ENCODE measurements around the gene SYT17. TPM values are rescaled to one million over a fixed set of nuclear protein-coding genes. Genes with fewer than 3 reads are reported as not detected.

Gene SYT17
- polyA plus RNA-seq, 2 donors = 3.5 to 6.2 TPM

DNA sequence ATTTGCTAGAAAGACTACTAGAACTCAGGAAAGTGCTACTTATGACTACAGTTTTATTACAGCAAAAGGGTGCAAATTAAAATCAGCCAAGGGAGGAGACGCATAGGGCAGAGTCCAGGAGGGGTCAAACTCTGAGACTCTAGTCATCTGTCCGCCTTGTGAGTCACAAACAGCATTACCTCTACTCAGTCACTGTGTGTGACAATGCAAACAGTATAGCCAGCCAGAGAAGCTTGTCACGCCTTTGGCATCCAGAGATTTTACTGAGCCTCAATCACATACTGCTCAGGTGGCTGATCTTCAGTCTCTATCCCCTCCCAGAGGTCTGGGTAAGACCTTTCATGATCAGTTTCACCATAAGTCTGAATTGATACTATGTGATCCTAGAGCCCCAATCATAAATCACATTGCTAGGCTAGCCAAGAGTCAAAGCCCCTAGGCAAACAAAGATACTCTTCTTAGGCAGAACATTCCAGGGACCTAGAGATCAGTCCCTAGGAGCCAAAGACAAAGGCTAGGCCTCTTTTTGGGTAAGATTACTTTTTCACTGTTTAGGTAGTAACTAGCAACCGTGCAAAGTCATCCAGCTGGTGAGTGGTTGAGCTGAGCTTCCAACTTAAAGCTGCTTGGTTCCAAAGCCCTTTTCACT, 68.6 kb downstream of the SYT17 start:
- no peaks in the 10 kb centered on the region for H3K36me3 ChIP-seq (ENCODE audit: control insufficient read depth in 2 of 2, insufficient read depth in 2 of 2, low read length in 1 of 2)

DNA sequence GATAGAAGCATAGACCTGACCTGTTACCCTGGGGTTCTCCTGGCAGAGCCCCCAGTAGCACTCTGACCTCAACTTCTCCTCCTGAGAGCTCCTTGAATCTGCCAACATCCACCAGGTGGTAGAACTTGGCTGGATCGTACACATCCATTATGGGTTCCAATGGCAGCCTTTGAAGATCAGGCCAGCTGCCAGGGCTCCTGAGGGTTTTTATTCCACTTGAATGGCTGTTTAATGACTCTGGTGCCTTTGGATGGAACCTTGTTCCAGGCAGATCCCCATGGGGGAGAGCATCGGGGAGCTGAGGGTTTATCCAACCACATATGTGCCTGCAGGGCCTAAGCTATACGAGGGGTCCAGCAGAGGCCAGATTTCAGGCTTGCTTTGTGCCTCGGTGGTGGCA, 70.4 kb downstream of the SYT17 start:
- Histone ChIP-seq H3K9me3 (ENCODE audit: control insufficient read depth in 2 of 2, insufficient read depth in 1 of 2, low read depth in 1 of 2, low read length in 1 of 2) (peaks cover 0 to 2% of the 10 kb centered on the region in 2 donors), H3K27ac (ENCODE audit: low read depth in 2 of 2, low read length in 1 of 2) (no peak overlapping the region), H3K36me3 (ENCODE audit: control insufficient read depth in 2 of 2, insufficient read depth in 2 of 2, low read length in 1 of 2) (no peaks in the 10 kb centered on the region), H3K27me3 (ENCODE audit: control insufficient read depth in 1 of 2, insufficient read depth in 2 of 2, low read length in 2 of 2) (no peaks in the 10 kb centered on the region), H3K4me3 (ENCODE audit: low read depth in 1 of 2, low read length in 2 of 2) (no peak overlapping the region), H3K4me1 (ENCODE audit: control insufficient read depth in 2 of 2, insufficient read depth in 2 of 2, low read length in 1 of 2) (peaks cover 0 to 3% of the 10 kb centered on the region in 2 donors)
- WGBS, 2 donors = 48 to 64% methylated on average over 4 of the region's 4 CpGs

More for the DNA sequence above, 68.6 kb downstream of the SYT17 start:
- Histone ChIP-seq H3K9me3 (ENCODE audit: control insufficient read depth in 2 of 2, insufficient read depth in 1 of 2, low read depth in 1 of 2, low read length in 1 of 2) (peaks cover 0 to 2% of the 10 kb centered on the region in 2 donors), H3K4me3 (ENCODE audit: low read depth in 1 of 2, low read length in 2 of 2) (no peak overlapping the region), H3K27ac (ENCODE audit: low read depth in 2 of 2, low read length in 1 of 2) (no peak overlapping the region), H3K27me3 (ENCODE audit: control insufficient read depth in 1 of 2, insufficient read depth in 2 of 2, low read length in 2 of 2) (no peaks in the 10 kb centered on the region), H3K4me1 (ENCODE audit: control insufficient read depth in 2 of 2, insufficient read depth in 2 of 2, low read length in 1 of 2) (peaks cover 0 to 3% of the 10 kb centered on the region in 2 donors)
- 66 to 73% methylated on average over 4 of the region's 4 CpGs for WGBS, 2 donors

GRCh38 chr16:19239511-19240155, 71.6 kb downstream of the SYT17 start:
- Histone ChIP-seq H3K9me3 (ENCODE audit: control insufficient read depth in 2 of 2, insufficient read depth in 1 of 2, low read depth in 1 of 2, low read length in 1 of 2) (peaks cover 0 to 2% of the 10 kb centered on the region in 2 donors), H3K27me3 (ENCODE audit: control insufficient read depth in 1 of 2, insufficient read depth in 2 of 2, low read length in 2 of 2) (no peaks in the 10 kb centered on the region), H3K27ac (ENCODE audit: low read depth in 2 of 2, low read length in 1 of 2) (peak overlapping the region; percentile 8 to 28), H3K4me3 (ENCODE audit: low read depth in 1 of 2, low read length in 2 of 2) (no peak overlapping the region), H3K4me1 (ENCODE audit: control insufficient read depth in 2 of 2, insufficient read depth in 2 of 2, low read length in 1 of 2) (peaks cover 0 to 3% of the 10 kb centered on the region in 2 donors), H3K36me3 (ENCODE audit: control insufficient read depth in 2 of 2, insufficient read depth in 2 of 2, low read length in 1 of 2) (no peaks in the 10 kb centered on the region)
- WGBS, 2 donors = 75 to 90% methylated on average over 13 of the region's 13 CpGs

DNA sequence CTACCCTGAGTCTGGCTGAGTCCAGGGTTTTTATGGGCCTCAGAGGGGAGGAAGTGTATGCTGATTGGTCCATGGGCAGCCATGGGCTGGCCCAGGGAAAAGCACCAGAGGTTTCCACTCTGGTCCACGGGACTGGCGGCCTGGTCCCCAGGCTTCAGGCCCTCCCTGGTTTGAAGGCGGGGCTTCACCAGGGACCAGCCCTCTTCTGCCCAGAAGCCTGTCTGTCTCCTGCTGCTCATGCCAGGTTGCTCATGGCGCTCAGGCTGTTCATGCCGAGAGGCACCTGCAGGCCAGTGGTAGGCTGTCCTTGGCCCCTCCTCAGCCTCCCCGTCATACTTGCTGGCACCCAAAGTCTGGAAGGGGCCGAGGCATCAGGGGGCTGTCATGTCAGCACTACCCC, 72.5 kb downstream of the SYT17 start:
- Histone ChIP-seq H3K4me1 (ENCODE audit: control insufficient read depth in 2 of 2, insufficient read depth in 2 of 2, low read length in 1 of 2) (peaks cover 0 to 3% of the 10 kb centered on the region in 2 donors), H3K4me3 (ENCODE audit: low read depth in 1 of 2, low read length in 2 of 2) (no peak overlapping the region), H3K9me3 (ENCODE audit: control insufficient read depth in 2 of 2, insufficient read depth in 1 of 2, low read depth in 1 of 2, low read length in 1 of 2) (peaks cover 0 to 2% of the 10 kb centered on the region in 2 donors), H3K27me3 (ENCODE audit: control insufficient read depth in 1 of 2, insufficient read depth in 2 of 2, low read length in 2 of 2) (no peaks in the 10 kb centered on the region), H3K27ac (ENCODE audit: low read depth in 2 of 2, low read length in 1 of 2) (no peak overlapping the region), H3K36me3 (ENCODE audit: control insufficient read depth in 2 of 2, insufficient read depth in 2 of 2, low read length in 1 of 2) (no peaks in the 10 kb centered on the region)
- WGBS, 2 donors = 93 to 94% methylated on average over 7 of the region's 7 CpGs

DNA sequence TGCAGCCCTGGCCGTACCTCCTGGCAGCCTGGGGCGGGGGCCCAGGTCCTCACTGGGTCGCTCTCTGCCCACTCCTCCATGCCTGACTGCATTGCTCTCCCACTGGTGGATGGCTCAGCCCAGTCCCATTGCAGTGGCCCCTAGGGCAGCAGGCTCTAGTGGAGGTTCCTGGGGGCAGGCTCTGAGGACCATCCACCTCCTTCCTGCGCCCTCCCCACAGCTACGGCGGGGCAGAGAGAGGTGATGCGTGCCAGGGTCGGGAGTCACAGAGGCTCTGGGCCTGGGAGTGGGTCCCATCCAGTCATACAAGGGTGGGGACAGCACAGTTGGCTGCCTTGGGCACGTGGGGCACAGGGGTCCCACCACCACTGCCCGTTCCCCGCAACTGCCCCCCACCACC, 73.5 kb downstream of the SYT17 start:
- no peaks in the 10 kb centered on the region for H3K36me3 ChIP-seq (ENCODE audit: control insufficient read depth in 2 of 2, insufficient read depth in 2 of 2, low read length in 1 of 2)
- peaks cover 0 to 2% of the 10 kb centered on the region in 2 donors for H3K9me3 ChIP-seq (ENCODE audit: control insufficient read depth in 2 of 2, insufficient read depth in 1 of 2, low read depth in 1 of 2, low read length in 1 of 2)
- H3K27ac ChIP-seq (ENCODE audit: low read depth in 2 of 2, low read length in 1 of 2) = no peak overlapping the region
- WGBS, 2 donors = 91% methylated on average over 11 of the region's 11 CpGs
- peaks cover 0 to 3% of the 10 kb centered on the region in 2 donors for H3K4me1 ChIP-seq (ENCODE audit: control insufficient read depth in 2 of 2, insufficient read depth in 2 of 2, low read length in 1 of 2)
- H3K4me3 ChIP-seq (ENCODE audit: low read depth in 1 of 2, low read length in 2 of 2) = no peak overlapping the region
- no peaks in the 10 kb centered on the region for H3K27me3 ChIP-seq (ENCODE audit: control insufficient read depth in 1 of 2, insufficient read depth in 2 of 2, low read length in 2 of 2)

GRCh38 chr16:19242186-19242585, 74.1 kb downstream of the SYT17 start:
- Histone ChIP-seq H3K4me3 (ENCODE audit: low read depth in 1 of 2, low read length in 2 of 2) (no peak overlapping the region), H3K9me3 (ENCODE audit: control insufficient read depth in 2 of 2, insufficient read depth in 1 of 2, low read depth in 1 of 2, low read length in 1 of 2) (peaks cover 0 to 2% of the 10 kb centered on the region in 2 donors), H3K27ac (ENCODE audit: low read depth in 2 of 2, low read length in 1 of 2) (no peak overlapping the region), H3K36me3 (ENCODE audit: control insufficient read depth in 2 of 2, insufficient read depth in 2 of 2, low read length in 1 of 2) (no peaks in the 10 kb centered on the region), H3K4me1 (ENCODE audit: control insufficient read depth in 2 of 2, insufficient read depth in 2 of 2, low read length in 1 of 2) (peaks cover 0 to 3% of the 10 kb centered on the region in 2 donors), H3K27me3 (ENCODE audit: control insufficient read depth in 1 of 2, insufficient read depth in 2 of 2, low read length in 2 of 2) (no peaks in the 10 kb centered on the region)
- 13 to 15% methylated on average over 1 of the region's 1 CpG for whole genome bisulfite sequencing, 2 donors

- 84 to 95% methylated on average over 3 of the region's 3 CpGs for WGBS, 2 donors
- no peak overlapping the region for H3K4me3 ChIP-seq (ENCODE audit: low read depth in 1 of 2, low read length in 2 of 2)
- no peaks in the 10 kb centered on the region for H3K36me3 ChIP-seq (ENCODE audit: control insufficient read depth in 2 of 2, insufficient read depth in 2 of 2, low read length in 1 of 2)
- H3K27ac ChIP-seq (ENCODE audit: low read depth in 2 of 2, low read length in 1 of 2) = no peak overlapping the region
- peaks cover 0 to 2% of the 10 kb centered on the region in 2 donors for H3K9me3 ChIP-seq (ENCODE audit: control insufficient read depth in 2 of 2, insufficient read depth in 1 of 2, low read depth in 1 of 2, low read length in 1 of 2)
- H3K27me3 ChIP-seq (ENCODE audit: control insufficient read depth in 1 of 2, insufficient read depth in 2 of 2, low read length in 2 of 2) = no peaks in the 10 kb centered on the region
- H3K4me1 ChIP-seq (ENCODE audit: control insufficient read depth in 2 of 2, insufficient read depth in 2 of 2, low read length in 1 of 2) = peaks cover 0 to 3% of the 10 kb centered on the region in 2 donors
Observed at GRCh38 chr16:19242987-19243575, 75.0 kb downstream of the SYT17 start.

DNA sequence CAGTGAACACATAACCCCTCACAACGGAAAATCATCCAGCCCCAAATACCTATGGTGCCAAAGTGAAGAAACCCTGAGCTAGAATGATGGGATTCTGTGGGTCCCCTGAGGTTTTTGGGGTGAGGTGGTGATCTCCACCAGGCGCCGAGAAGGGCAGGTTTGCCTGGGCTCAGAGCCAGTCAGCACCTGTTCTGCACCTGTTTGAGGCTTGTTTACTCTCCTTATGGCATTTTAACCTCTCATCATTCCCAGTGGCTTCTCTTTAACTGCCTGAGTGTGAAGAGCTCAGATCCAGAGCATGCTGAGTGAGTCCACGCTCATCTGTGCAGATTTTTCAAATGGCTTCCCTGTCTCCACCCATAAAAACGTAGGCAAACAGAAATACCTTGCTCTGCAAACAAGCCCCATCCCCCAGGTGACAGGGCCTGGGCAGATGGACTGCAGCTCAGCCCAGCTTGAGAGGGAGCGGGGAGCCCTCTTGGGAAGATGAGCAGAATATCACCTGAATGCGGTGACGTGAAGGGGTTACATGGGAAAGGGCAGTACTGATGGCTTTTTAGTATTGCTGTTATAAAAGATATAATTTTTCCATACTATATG, 77.4 kb downstream of the SYT17 start:
- WGBS, 2 donors = 80 to 81% methylated on average over 8 of the region's 8 CpGs
- H3K36me3 ChIP-seq (ENCODE audit: control insufficient read depth in 2 of 2, insufficient read depth in 2 of 2, low read length in 1 of 2) = no peaks in the 10 kb centered on the region
- H3K4me3 ChIP-seq (ENCODE audit: low read depth in 1 of 2, low read length in 2 of 2) = no peak overlapping the region
- no peaks in the 10 kb centered on the region for H3K9me3 ChIP-seq (ENCODE audit: control insufficient read depth in 2 of 2, insufficient read depth in 1 of 2, low read depth in 1 of 2, low read length in 1 of 2)
- H3K27me3 ChIP-seq (ENCODE audit: control insufficient read depth in 1 of 2, insufficient read depth in 2 of 2, low read length in 2 of 2) = no peaks in the 10 kb centered on the region
- H3K27ac ChIP-seq (ENCODE audit: low read depth in 2 of 2, low read length in 1 of 2) = no peak overlapping the region
- H3K4me1 ChIP-seq (ENCODE audit: control insufficient read depth in 2 of 2, insufficient read depth in 2 of 2, low read length in 1 of 2) = no peaks in the 10 kb centered on the region

GRCh38 chr16:19252904-19253303, 84.9 kb downstream of the SYT17 start:
- WGBS, 2 donors = 84 to 85% methylated on average over 2 of the region's 2 CpGs

More at GRCh38 chr16:19252904-19253303, 84.9 kb downstream of the SYT17 start:
- Histone ChIP-seq H3K27ac (ENCODE audit: low read depth in 2 of 2, low read length in 1 of 2) (no peak overlapping the region), H3K9me3 (ENCODE audit: control insufficient read depth in 2 of 2, insufficient read depth in 1 of 2, low read depth in 1 of 2, low read length in 1 of 2) (no peaks in the 10 kb centered on the region), H3K36me3 (ENCODE audit: control insufficient read depth in 2 of 2, insufficient read depth in 2 of 2, low read length in 1 of 2) (peaks cover 0 to 5% of the 10 kb centered on the region in 2 donors), H3K4me3 (ENCODE audit: low read depth in 1 of 2, low read length in 2 of 2) (no peak overlapping the region), H3K27me3 (ENCODE audit: control insufficient read depth in 1 of 2, insufficient read depth in 2 of 2, low read length in 2 of 2) (no peaks in the 10 kb centered on the region), H3K4me1 (ENCODE audit: control insufficient read depth in 2 of 2, insufficient read depth in 2 of 2, low read length in 1 of 2) (no peaks in the 10 kb centered on the region)
